IPS-18c (cell line): ENCODE results near the gene TIMM44.

Source experiments
- H3K4me3 ChIP-seq: 2 replicates; pipeline ENCODE4 v1.7.0; 2013; ENCODE audit warnings: low read depth, mild to moderate bottlenecking, low read length, moderate library complexity; ENCODE audit not compliant: insufficient read depth
- H3K9me3 ChIP-seq: one replicate; pipeline ENCODE4 v1.6.1; 2013; ENCODE audit warnings: mild to moderate bottlenecking, low read length, moderate library complexity; ENCODE audit not compliant: control insufficient read depth, insufficient read depth

TIMM44 gene

GRCh38 chr19:7912697-7913564 is 30.5 kb downstream of the TIMM44 start:
- no peak overlapping the region for H3K4me3 ChIP-seq
- H3K9me3 ChIP-seq, result no peaks in the 10 kb centered on the region

- Histone ChIP-seq H3K4me3 (no peak overlapping the region), H3K9me3 (no peaks in the 10 kb centered on the region)
These were observed 31.2 kb downstream of the TIMM44 start for GRCh38 chr19:7912144-7912696.

GRCh38 chr19:7911508-7912143 is 31.8 kb downstream of the TIMM44 start:
- no peaks in the 10 kb centered on the region for H3K9me3 ChIP-seq
- no peak overlapping the region for H3K4me3 ChIP-seq

GRCh38 chr19:7910321-7911161 is 32.9 kb downstream of the TIMM44 start:
- Histone ChIP-seq H3K9me3 (no peaks in the 10 kb centered on the region), H3K4me3 (no peak overlapping the region)

- Histone ChIP-seq H3K4me3 (no peak overlapping the region), H3K9me3 (no peaks in the 10 kb centered on the region)
These were observed 33.9 kb downstream of the TIMM44 start for GRCh38 chr19:7909471-7910067.

GRCh38 chr19:7908742-7909461 is 34.6 kb downstream of the TIMM44 start:
- Histone ChIP-seq H3K9me3 (no peaks in the 10 kb centered on the region), H3K4me3 (no peak overlapping the region)

- Histone ChIP-seq H3K4me3 (no peak overlapping the region), H3K9me3 (no peaks in the 10 kb centered on the region)
These were observed 35.3 kb downstream of the TIMM44 start for GRCh38 chr19:7908078-7908699.

GRCh38 chr19:7907544-7907943 is 35.9 kb downstream of the TIMM44 start:
- H3K9me3 ChIP-seq, result no peaks in the 10 kb centered on the region
- no peak overlapping the region for H3K4me3 ChIP-seq

GRCh38 chr19:7907122-7907521 is 36.3 kb downstream of the TIMM44 start:
- no peaks in the 10 kb centered on the region for H3K9me3 ChIP-seq
- no peak overlapping the region for H3K4me3 ChIP-seq

GRCh38 chr19:7905859-7906258 is 37.6 kb downstream of the TIMM44 start:
- Histone ChIP-seq H3K9me3 (no peaks in the 10 kb centered on the region), H3K4me3 (no peak overlapping the region)

GRCh38 chr19:7905268-7905667 is 38.2 kb downstream of the TIMM44 start:
- no peak overlapping the region for H3K4me3 ChIP-seq
- H3K9me3 ChIP-seq, result no peaks in the 10 kb centered on the region

- no peaks in the 10 kb centered on the region for H3K9me3 ChIP-seq
- peak overlapping the region; percentile 82 for H3K4me3 ChIP-seq
These were observed 39.1 kb downstream of the TIMM44 start for GRCh38 chr19:7904074-7905020.

- H3K9me3 ChIP-seq, result no peaks in the 10 kb centered on the region
- peak within 1 kb of the TSS; percentile 82 for H3K4me3 ChIP-seq
These were observed 40.0 kb downstream of the TIMM44 start, which contains the start of gene MAP2K7 for GRCh38 chr19:7903244-7904073. TSS of gene MAP2K7 (plus strand) at chr19:7903877. CDS start at chr19:7903945, 68 bp downstream.

- Histone ChIP-seq H3K9me3 (no peaks in the 10 kb centered on the region), H3K4me3 (peak overlapping the region; percentile 59; the same call in 1 of the 2 replicates)
These were observed 40.6 kb downstream of the TIMM44 start for GRCh38 chr19:7902796-7903243.
